Pancreas (tissue), 10 donors: Measurements from ENCODE around the gene CEND1. TPM values are rescaled to one million over a fixed set of nuclear protein-coding genes. Genes with fewer than 3 reads are reported as not detected.

Source experiments
- ATAC-seq, 4 donors: fragments of 200-7000 bp; cut with Tn5 transposase; one replicate each; pipeline versions ENCODE4 v1.8.0 to v1.9.1; 2020; ENCODE audit warnings: mild to moderate bottlenecking in 4 of 4, moderate library complexity in 4 of 4
- DNase-seq, 6 donors: peaks; one replicate each; pipeline ENCODE4 v3.0.0-alpha.2; 2020
- FAIRE-seq: peaks from 2 replicates; lab custom pipeline; 2012; peaks lifted over from hg19 to GRCh38; lab: Jason Lieb, UNC
- H3K27ac ChIP-seq, 4 donors: fragments of 200-600 bp; sonication (generic); 1 replicate in 3 of 4; 2 replicates in 1 of 4; pipeline versions ENCODE4 v1.5.0 to v1.8.0; 2020
- H3K27me3 ChIP-seq, 4 donors: fragments of 200-600 bp; one replicate each; pipeline ENCODE4 v1.8.0; 2021
- H3K36me3 ChIP-seq, 3 donors: fragments of 200-600 bp; sonication (generic) in 1 of 3; one replicate each; pipeline versions ENCODE4 v1.5.0 to v1.8.0; 2020 to 2021
- H3K4me1 ChIP-seq, 3 donors: fragments of 200-600 bp; one replicate each; pipeline ENCODE4 v1.8.0; 2021
- H3K4me3 ChIP-seq, 4 donors: fragments of 200-600 bp; sonication (generic) in 2 of 4; one replicate each; pipeline versions ENCODE4 v1.5.0 to v1.8.0; 2020 to 2021
- H3K9me3 ChIP-seq, 4 donors: fragments of 200-600 bp; one replicate each; pipeline ENCODE4 v1.8.0; 2021
- CTCF ChIP-seq, 4 donors: fragments of 200-600 bp; sonication (generic) in 3 of 4; IDR thresholded peaks; one replicate each; pipeline versions ENCODE4 v1.5.0 to v1.8.0; 2021; ENCODE audit warnings: antibody characterized with exemption in 4 of 4
- WGBS, 2 donors: extraction: QIAGEN DNeasy Blood & Tissue Kit; methylation state at CpG; one replicate each; pipeline ENCODE4 v1.1.7; 2013; 5-methylcytosine and 5-hydroxymethylcytosine counted together
- intact Hi-C, 3 donors: fragments of 100-400 bp; cut with DNase I; formaldehyde crosslinking; loops; one replicate each; pipeline versions ENCODE4 v1.11.1 to v1.14.2; 2022
- polyA plus RNA-seq, 2 donors: library from polyadenylated mRNA; stranded (reverse); fragments of 200-250 nt; gene quantifications; one replicate each; pipeline ENCODE4 v1.2.3, GENCODE V29; 2013
- total RNA-seq, 6 donors: library from RNA; stranded (reverse); fragmentation: NEBNext Ultra II Directional in 4 of 6; extraction: Animal tissue kit (Norgen Biotek cat#: 25700) in 4 of 6; gene quantifications; one replicate each; pipeline versions ENCODE4 v1.2.1 to v1.2.4, GENCODE V29; 2021 to 2023
- donor health status: healthy with polysubstance abuse.
- donor health status: DM: no; HTN: no; CAD: no; lungs with moderate emphysema.
- donor health status: DM: no; HTN: no; CAD: no.
- donor health status: control.
- donor health status: control.
- donor health status: Bipolar disorder and iron deficiency.
- donor health status: DM: yes; HTN: yes; CAD: no.
- donor health status: DM: no; HTN: no; CAD: no.
- donor health status: DM: no; HTN: no; CAD: no.
- donor health status: DM: yes; HTN: yes; CAD: no.

The CEND1 gene
- total and polyA plus RNA-seq, 8 donors = 0.12 to 0.42 (median 0.27) TPM; not detected in 5

- WGBS, 2 donors = 64 to 75% methylated on average over 19 of the region's 19 CpGs
- no peak for FAIRE-seq
- no peaks in the 10 kb centered on the region for H3K4me1 ChIP-seq
- TF ChIP-seq CTCF (IDR thresholded peaks at IDR 0.05) = peak; percentile 15 to 59 (median 44)
- H3K27ac ChIP-seq = no peak overlapping the region
- peak in 4 of 6 donors; percentile 67 to 84 (median 68) for DNase-seq
- no peaks in the 10 kb centered on the region for H3K27me3 ChIP-seq
- ATAC-seq = peak; percentile 47 to 85 (median 62)
- peaks cover 5 to 23% (median 20%) of the 10 kb centered on the region in 3 donors for H3K36me3 ChIP-seq
- no peaks in the 10 kb centered on the region for H3K9me3 ChIP-seq
- no peak overlapping the region for H3K4me3 ChIP-seq
- intact Hi-C loops = no loop called here
Measured at GRCh38 chr11:765025-765801, 24.7 kb downstream of the CEND1 start.

- ATAC-seq (no peak), DNase-seq (peak in 2 of 6 donors; percentile 54 to 69), FAIRE-seq (no peak)
- WGBS, 2 donors = 85 to 89% methylated on average over 18 of the region's 18 CpGs
- Histone ChIP-seq H3K27me3 (no peaks in the 10 kb centered on the region), H3K4me1 (no peaks in the 10 kb centered on the region), H3K4me3 (no peak overlapping the region), H3K36me3 (peaks cover 7 to 29% (median 23%) of the 10 kb centered on the region in 3 donors), H3K9me3 (no peaks in the 10 kb centered on the region), H3K27ac (no peak overlapping the region)
- intact Hi-C loops = no loop called here
- TF ChIP-seq CTCF (IDR thresholded peaks at IDR 0.05) = no peak
Measured at GRCh38 chr11:764322-765024, 25.4 kb downstream of the CEND1 start.

- WGBS, 2 donors = 90 to 92% methylated on average over 22 of the region's 22 CpGs
- TF ChIP-seq CTCF (IDR thresholded peaks at IDR 0.05) = no peak
- DNase-seq = peak in 3 of 6 donors; percentile 34 to 77 (median 60)
- Histone ChIP-seq H3K27me3 (no peaks in the 10 kb centered on the region), H3K4me3 (no peak overlapping the region), H3K9me3 (no peaks in the 10 kb centered on the region), H3K27ac (no peak overlapping the region), H3K4me1 (no peaks in the 10 kb centered on the region), H3K36me3 (peaks cover 7 to 30% (median 29%) of the 10 kb centered on the region in 3 donors)
- intact Hi-C loops = no loop called here
- FAIRE-seq = no peak
- ATAC-seq = peak in 1 of 4 donors; percentile 7
Measured at GRCh38 chr11:763549-764321, 26.2 kb downstream of the CEND1 start.

GRCh38 chr11:763073-763463 lies 26.8 kb downstream of the CEND1 start:
- ATAC-seq = peak; percentile 6 to 73 (median 52)
- H3K4me1 ChIP-seq = no peaks in the 10 kb centered on the region
- TF ChIP-seq CTCF (IDR thresholded peaks at IDR 0.05) = no peak
- H3K9me3 ChIP-seq = no peaks in the 10 kb centered on the region
- WGBS, 2 donors = 56 to 57% methylated on average over 14 to 22 of the region's 24 CpGs
- intact Hi-C loops = no loop called here
- no peaks in the 10 kb centered on the region for H3K27me3 ChIP-seq
- DNase-seq = peak in 4 of 6 donors; percentile 51 to 87 (median 63)
- no peak overlapping the region for H3K4me3 ChIP-seq
- peaks cover 7 to 30% (median 29%) of the 10 kb centered on the region in 3 donors for H3K36me3 ChIP-seq
- no peak overlapping the region for H3K27ac ChIP-seq
- no peak for FAIRE-seq
